OCI-LY3 (cell line): ENCODE results near the gene EHHADH.

Experiments
- EZH2phosphoT487 ChIP-seq: fragments of 200-600 bp; shearing (Covaris generic); IDR thresholded peaks from 2 replicates; pipeline ENCODE4 v1.6.1; 2018; ENCODE audit warnings: antibody characterized with exemption, mixed run types, low read depth
- TF ChIP-seq, protein P1 (sequence below): fragments of 200-600, 300-600 bp; sonication (generic); IDR thresholded peaks from 2 replicates; pipeline ENCODE4 v1.5.1; 2014; ENCODE audit warnings: antibody characterized with exemption, low read length, low read depth

- TF ChIP-seq, protein P1, sequence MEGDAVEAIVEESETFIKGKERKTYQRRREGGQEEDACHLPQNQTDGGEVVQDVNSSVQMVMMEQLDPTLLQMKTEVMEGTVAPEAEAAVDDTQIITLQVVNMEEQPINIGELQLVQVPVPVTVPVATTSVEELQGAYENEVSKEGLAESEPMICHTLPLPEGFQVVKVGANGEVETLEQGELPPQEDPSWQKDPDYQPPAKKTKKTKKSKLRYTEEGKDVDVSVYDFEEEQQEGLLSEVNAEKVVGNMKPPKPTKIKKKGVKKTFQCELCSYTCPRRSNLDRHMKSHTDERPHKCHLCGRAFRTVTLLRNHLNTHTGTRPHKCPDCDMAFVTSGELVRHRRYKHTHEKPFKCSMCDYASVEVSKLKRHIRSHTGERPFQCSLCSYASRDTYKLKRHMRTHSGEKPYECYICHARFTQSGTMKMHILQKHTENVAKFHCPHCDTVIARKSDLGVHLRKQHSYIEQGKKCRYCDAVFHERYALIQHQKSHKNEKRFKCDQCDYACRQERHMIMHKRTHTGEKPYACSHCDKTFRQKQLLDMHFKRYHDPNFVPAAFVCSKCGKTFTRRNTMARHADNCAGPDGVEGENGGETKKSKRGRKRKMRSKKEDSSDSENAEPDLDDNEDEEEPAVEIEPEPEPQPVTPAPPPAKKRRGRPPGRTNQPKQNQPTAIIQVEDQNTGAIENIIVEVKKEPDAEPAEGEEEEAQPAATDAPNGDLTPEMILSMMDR, result no peak
- 0 out of 2 replicates have a peak, but pooled peaks have one; percentile 32 for TF ChIP-seq EZH2phosphoT487
Observed at GRCh38 chr3:185207931-185208746, 45.7 kb downstream of the EHHADH start.
